ENCODE data around the gene ADAD2.

The ADAD2 gene

DNA sequence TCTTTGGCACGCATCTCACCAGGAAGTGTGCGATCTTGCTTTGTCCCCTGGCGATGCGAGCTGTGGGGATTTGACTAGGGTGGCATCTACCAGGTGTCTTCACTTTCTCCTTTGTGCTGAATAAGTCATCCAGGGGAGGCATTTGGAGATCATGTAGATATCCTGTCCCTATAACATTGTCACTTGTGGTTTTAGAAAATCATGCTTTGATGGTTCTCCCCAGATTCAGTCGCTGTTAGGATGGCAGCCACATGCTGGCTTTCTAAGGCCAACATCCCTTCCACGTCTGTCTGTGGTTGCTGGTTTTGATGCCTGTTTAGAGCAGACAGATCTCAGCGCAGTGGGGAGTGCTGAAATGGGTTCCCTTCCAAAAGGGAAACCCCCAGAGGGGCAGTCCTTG is 2.5 kb downstream of the ADAD2 start:
- no peak overlapping the region for H3K27ac ChIP-seq
- TF ChIP-seq, protein P1, sequence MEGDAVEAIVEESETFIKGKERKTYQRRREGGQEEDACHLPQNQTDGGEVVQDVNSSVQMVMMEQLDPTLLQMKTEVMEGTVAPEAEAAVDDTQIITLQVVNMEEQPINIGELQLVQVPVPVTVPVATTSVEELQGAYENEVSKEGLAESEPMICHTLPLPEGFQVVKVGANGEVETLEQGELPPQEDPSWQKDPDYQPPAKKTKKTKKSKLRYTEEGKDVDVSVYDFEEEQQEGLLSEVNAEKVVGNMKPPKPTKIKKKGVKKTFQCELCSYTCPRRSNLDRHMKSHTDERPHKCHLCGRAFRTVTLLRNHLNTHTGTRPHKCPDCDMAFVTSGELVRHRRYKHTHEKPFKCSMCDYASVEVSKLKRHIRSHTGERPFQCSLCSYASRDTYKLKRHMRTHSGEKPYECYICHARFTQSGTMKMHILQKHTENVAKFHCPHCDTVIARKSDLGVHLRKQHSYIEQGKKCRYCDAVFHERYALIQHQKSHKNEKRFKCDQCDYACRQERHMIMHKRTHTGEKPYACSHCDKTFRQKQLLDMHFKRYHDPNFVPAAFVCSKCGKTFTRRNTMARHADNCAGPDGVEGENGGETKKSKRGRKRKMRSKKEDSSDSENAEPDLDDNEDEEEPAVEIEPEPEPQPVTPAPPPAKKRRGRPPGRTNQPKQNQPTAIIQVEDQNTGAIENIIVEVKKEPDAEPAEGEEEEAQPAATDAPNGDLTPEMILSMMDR (IDR thresholded peaks at IDR 0.05) = no peak
- no peak for TF ChIP-seq ZFX (IDR thresholded peaks at IDR 0.05; ENCODE audit: borderline replicate concordance)

DNA sequence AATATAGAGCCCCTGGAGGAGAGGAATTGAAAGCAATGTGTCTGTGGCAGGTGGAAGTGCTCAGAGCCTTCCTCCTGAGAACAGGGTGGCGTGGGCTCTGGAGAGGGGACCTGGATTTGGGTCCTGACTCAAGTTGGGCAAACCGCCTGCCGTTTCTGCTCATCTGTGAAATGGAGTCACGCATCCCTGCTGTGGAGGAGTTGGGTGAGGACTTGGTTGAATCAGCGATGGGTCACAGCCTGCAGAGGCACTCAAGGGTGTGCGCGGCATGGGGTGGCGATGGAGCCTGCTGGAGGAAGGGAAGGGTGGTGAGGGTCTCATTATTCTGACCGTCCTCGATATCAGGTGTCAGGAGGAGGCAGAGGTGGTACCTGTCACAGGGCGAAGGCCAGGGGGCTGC is 3.1 kb downstream of the ADAD2 start:
- H3K27ac ChIP-seq = no peak overlapping the region

DNA sequence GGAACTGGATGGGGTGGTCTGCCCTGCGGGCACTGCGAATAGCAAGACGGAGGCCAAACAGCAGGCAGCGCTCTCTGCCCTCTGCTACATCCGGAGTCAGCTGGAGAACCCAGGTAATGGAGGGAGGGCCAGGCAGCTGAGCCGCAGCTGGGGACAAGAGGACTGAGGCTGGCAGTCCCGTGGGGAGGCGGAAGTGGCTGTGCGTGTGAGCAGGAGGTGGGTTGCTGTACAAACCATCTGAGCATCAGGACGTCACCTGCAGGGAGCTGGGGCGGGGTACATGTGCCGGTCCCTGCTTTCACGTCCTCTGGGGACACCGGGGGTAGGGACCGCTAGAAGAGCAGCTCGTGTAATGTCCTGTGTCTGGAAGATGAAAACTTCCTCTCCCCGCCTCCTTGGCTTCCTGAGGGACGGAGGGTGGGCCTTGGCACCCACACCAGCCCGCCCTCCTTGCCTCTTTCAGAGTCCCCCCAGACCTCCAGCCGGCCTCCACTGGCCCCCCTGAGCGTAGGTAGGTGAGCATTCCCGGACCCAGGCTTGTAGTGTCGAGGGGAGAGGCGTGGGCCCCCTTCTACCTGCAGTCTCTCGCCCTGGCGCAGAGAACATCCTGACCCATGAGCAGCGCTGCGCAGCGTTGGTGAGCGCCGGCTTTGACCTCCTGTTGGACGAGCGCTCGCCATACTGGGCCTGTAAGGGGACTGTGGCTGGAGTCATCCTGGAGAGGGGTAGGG is 3.7 kb downstream of the ADAD2 start:
- TF ChIP-seq, protein P1 (IDR thresholded peaks at IDR 0.05) = no peak
- TF ChIP-seq ZFX (IDR thresholded peaks at IDR 0.05; ENCODE audit: borderline replicate concordance) = no peak
- H3K27ac ChIP-seq = no peak overlapping the region

More for the DNA sequence above, 3.1 kb downstream of the ADAD2 start:
- no peak for TF ChIP-seq ZFX (IDR thresholded peaks at IDR 0.05; ENCODE audit: borderline replicate concordance)
- TF ChIP-seq, protein P1 (IDR thresholded peaks at IDR 0.05) = no peak

DNA sequence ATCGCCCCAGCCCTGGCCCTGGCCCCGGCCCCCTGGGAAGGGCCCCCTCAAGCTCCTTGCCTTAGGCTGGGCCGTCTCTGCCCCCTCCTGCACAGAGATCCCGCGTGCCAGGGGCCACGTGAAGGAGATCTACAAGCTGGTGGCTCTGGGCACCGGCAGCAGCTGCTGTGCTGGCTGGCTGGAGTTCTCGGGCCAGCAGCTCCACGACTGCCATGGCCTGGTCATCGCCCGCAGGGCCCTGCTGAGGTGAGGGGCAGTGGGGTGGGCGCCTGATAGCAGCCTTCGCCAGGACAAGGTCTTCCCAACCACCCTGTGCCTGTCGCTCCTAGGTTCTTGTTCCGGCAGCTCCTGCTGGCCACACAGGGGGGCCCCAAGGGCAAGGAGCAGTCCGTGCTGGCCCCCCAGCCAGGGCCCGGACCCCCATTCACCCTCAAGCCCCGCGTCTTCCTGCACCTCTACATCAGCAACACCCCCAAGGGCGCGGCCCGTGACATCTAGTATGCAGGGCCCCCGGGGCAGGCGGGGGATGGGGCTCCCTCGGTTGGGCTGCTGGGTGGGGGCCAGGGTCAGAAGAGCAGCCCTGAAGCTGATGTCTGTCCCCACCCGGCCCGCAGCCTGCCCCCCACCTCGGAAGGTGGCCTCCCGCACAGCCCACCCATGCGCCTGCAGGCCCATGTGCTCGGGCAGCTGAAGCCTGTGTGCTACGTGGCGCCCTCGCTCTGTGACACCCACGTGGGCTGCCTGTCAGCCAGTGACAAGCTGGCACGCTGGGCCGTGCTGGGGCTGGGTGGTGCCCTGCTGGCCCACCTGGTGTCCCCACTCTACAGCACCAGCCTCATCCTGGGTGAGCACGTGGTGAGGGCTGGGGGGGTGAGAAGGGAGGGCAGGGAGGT is 4.5 kb downstream of the ADAD2 start:
- no peak overlapping the region for H3K27ac ChIP-seq
- no peak for TF ChIP-seq ZFX (IDR thresholded peaks at IDR 0.05; ENCODE audit: borderline replicate concordance)
- TF ChIP-seq, protein P1 (IDR thresholded peaks at IDR 0.05) = no peak

DNA sequence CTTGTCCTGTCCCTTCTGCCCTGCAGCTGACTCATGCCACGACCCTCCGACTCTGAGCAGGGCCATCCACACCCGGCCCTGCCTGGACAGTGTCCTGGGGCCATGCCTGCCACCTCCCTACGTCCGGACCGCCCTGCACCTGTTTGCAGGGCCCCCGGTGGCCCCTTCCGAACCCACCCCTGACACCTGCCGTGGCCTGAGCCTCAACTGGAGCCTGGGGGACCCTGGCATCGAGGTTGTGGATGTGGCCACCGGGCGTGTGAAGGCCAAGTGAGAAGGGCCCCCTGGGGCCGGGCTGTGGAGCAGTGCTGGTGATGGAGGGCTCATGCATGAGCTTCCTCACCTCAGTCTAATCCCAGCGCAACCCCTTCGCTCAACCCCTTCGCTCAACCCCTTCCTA is 5.1 kb downstream of the ADAD2 start:
- no peak overlapping the region for H3K27ac ChIP-seq
- TF ChIP-seq, protein P1 (IDR thresholded peaks at IDR 0.05) = no peak
- no peak for TF ChIP-seq ZFX (IDR thresholded peaks at IDR 0.05; ENCODE audit: borderline replicate concordance)

DNA sequence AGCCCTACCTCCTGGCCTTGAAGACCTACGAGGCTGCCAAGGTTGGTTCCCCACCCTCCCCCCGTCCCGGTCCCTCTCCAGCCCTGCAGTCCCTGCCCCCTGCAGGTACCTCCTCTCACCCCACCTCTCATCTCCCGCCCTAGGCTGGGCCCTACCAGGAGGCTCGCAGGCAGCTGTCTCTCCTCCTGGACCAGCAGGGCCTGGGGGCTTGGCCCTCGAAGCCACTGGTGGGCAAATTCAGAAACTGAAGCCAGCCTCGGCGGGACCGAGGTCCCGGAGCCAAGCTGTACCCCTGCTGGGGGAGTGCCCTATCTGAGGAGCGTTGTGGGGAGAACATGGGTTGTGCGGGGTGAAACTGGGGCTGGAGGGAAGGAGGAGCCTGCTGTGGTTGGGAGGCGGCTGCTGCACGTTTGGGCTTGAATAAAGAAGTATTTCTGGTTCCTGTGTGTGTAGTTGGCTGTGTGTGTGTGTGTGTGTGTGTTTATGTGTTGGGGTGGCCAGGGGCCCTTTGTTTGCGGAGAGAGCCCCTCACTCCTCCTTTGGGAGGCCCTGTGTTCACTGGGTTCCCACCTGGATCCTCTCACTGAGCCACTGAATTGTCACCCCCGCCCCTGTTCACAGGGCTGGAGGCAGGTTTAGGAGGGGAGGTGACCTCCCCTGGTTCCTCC is 5.9 kb downstream of the ADAD2 start:
- TF ChIP-seq, protein P1 (IDR thresholded peaks at IDR 0.05) = no peak
- no peak for TF ChIP-seq ZFX (IDR thresholded peaks at IDR 0.05; ENCODE audit: borderline replicate concordance)

More for the DNA sequence above, 5.9 kb downstream of the ADAD2 start:
- H3K27ac ChIP-seq = no peak overlapping the region

Data from 22Rv1 (cell line).